Measurements from ENCODE around the gene SLC18A3.

GRCh38 chr10:49631975-49632374 lies 21.9 kb downstream of the SLC18A3 start:
- TF ChIP-seq MXI1 (IDR thresholded peaks at IDR 0.05; ENCODE audit: low read depth, low read length) (no peak), EP300 (IDR thresholded peaks at IDR 0.05; ENCODE audit: borderline replicate concordance in 1 of 2, low read depth in 1 of 2, low read length in 1 of 2) (no peak), TCF12 (IDR thresholded peaks at IDR 0.05) (no peak), YY1 (IDR thresholded peaks at IDR 0.05; ENCODE audit: low read depth) (no peak), RCOR1 (IDR thresholded peaks at IDR 0.05; ENCODE audit: low read length) (no peak), TEAD4 (IDR thresholded peaks at IDR 0.05; ENCODE audit: borderline replicate concordance, insufficient read depth) (no peak), CTCF (IDR thresholded peaks at IDR 0.05) (no peak), MEF2A (IDR thresholded peaks at IDR 0.05; ENCODE audit: borderline replicate concordance, low read depth) (no peak), MAX (IDR thresholded peaks at IDR 0.05; ENCODE audit: low read depth) (no peak), TAF1 (IDR thresholded peaks at IDR 0.05; ENCODE audit: borderline replicate concordance, low read depth, low read length) (no peak), FOXJ3 (CRISPR knock-in tag; IDR thresholded peaks at IDR 0.05) (no peak), REST (IDR thresholded peaks at IDR 0.05; ENCODE audit: low read depth, low read length) (no peak)
